ENCODE data around the gene CHCHD6.

- TF ChIP-seq POLR2A (IDR thresholded peaks at IDR 0.05) (no peak), CTCF (IDR thresholded peaks at IDR 0.05) (no peak), POLR2AphosphoS5 (IDR thresholded peaks at IDR 0.05) (no peak)
Measured at GRCh38 chr3:126887686-126888085, 183.6 kb downstream of the CHCHD6 start.
